GM08714 (cell line): ENCODE results near the gene DMTF1.
"Not testable (repeated sequence)": the region's sequence is repeated elsewhere in the genome, so short reads cannot be mapped to it uniquely, and the experiment has no call there.

Experiments
- H3K4me3 ChIP-seq: fragments of 200-500 bp; sonication (Bioruptor generic); 2 replicates; pipeline ENCODE4 v1.5.1; 2014; ENCODE audit warnings: mild to moderate bottlenecking, low read length, inconsistent platforms
- ZNF274 ChIP-seq: IDR thresholded peaks from 2 replicates; pipeline ENCODE4 v1.6.1; 2012; ENCODE audit warnings: mild to moderate bottlenecking, low read depth, low read length

The DMTF1 gene

GRCh38 chr7:87199241-87199640 is 47.0 kb downstream of the DMTF1 start:
- TF ChIP-seq ZNF274, result no peak
- H3K4me3 ChIP-seq, result no peak overlapping the region

DNA sequence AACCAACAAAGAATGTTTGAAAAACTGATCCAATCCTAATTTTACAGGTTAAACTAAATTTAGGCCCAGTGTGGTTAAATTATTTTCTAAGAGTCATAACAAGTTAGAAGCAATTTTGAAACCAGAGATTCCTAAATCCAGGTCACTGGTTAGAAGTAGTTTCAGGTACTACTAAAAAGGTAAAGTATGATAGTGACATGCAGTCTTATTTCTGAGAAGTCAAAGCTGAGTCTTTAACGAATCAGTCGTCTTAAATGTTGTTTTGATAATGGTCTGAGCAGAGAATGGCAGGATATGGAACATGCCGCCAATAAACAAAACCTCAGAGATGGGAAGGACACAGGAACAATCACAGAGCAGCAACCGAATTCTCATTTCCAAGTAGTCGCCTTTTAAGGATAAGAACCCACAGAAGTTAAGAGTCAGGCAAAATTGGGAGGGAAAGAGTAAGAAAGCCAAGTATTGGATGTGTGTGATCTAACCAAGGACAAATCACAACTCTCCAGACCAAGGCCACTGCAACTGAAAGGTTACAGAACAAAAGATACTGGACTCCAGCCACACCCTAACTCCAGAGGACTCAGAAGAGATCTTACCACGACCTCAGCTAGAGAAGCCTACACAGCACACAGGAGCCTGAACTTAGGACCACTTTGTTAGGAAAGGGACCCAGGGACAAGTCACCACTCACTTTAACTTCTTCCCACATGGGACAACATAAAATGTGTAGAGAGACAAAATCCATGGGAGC is 47.6 kb downstream of the DMTF1 start:
- H3K4me3 ChIP-seq, result no peak overlapping the region
- TF ChIP-seq ZNF274, result no peak

DNA sequence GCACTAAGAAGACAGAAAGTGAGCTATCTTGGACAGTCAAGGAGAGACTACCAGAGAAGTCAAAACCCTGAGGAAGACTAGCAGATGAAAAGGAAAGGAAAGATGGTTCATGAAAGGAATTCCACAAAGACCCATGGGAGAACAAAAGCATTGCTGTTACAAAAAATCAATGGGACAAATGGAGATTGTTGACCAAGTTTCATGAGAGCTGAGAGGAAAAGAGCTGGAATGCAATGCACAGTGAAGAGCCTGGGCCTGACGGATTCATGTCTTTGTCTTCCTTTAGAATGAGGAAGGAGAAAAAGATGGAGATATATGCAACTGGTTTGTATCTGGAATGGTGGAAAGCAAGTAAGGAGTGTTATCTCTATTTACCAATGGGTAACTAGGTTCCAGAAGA is 50.0 kb downstream of the DMTF1 start:
- no peak for TF ChIP-seq ZNF274
- no peak overlapping the region for H3K4me3 ChIP-seq

GRCh38 chr7:87202705-87203104 is 50.5 kb downstream of the DMTF1 start:
- TF ChIP-seq ZNF274, result no peak
- H3K4me3 ChIP-seq, result no peak overlapping the region

DNA sequence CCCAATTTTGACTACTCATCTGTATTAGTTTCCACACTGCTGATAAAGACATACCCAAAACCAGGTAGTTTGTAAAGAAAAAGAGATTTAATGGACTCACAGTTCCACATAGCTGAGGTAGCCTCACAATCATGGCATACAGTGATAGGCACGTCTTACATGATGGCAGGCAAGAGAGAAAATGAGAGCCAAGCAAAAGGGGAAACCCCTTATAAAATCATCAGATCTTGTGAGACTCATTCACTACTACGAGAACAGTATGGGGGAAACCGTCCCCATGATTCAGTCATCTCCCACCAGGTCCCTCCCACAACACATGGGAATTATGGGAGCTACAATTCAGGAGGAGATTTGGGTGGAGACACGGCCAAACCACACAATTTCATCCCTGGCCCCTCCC is 51.7 kb downstream of the DMTF1 start:
- H3K4me3 ChIP-seq, result not testable (repeated sequence)

- H3K4me3 ChIP-seq, result no peak overlapping the region
- no peak for TF ChIP-seq ZNF274
Observed at GRCh38 chr7:87204933-87205332, 52.7 kb downstream of the DMTF1 start.

GRCh38 chr7:87205701-87206100 is 53.4 kb downstream of the DMTF1 start:
- not testable (repeated sequence) for H3K4me3 ChIP-seq

GRCh38 chr7:87206361-87206760 is 54.1 kb downstream of the DMTF1 start:
- TF ChIP-seq ZNF274, result no peak
- no peak overlapping the region for H3K4me3 ChIP-seq

- no peak for TF ChIP-seq ZNF274
- no peak overlapping the region for H3K4me3 ChIP-seq
Observed at GRCh38 chr7:87209295-87209924, 57.2 kb downstream of the DMTF1 start.

DNA sequence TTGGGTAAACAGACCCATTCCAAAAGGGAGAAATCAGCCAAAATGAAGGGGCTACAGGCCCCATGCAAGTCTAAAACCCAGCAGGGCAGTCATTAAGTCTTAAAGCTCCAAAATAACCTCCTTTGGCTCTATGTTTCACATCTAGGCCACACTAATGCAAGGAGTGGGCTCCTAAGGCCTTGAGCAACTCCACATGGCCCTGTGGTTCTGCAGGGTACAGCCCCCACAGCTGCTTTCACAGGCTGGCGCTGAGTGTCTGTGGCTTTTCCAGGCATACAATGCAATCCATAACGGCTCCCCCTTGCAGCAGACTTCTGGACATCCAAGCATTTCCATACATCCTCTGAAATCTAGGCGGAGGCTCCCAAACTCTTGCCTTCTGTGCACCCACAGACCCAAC is 58.3 kb downstream of the DMTF1 start:
- H3K4me3 ChIP-seq, result no peak overlapping the region
- TF ChIP-seq ZNF274, result no peak

- H3K4me3 ChIP-seq, result peak overlapping the region; percentile 31; the same call in 1 of the 2 replicates
- TF ChIP-seq ZNF274, result no peak
Observed at GRCh38 chr7:87212498-87212897, 60.2 kb downstream of the DMTF1 start.

GRCh38 chr7:87213252-87213651 is 61.0 kb downstream of the DMTF1 start:
- no peak for TF ChIP-seq ZNF274
- peak overlapping the region; percentile 31; the same call in 1 of the 2 replicates for H3K4me3 ChIP-seq

DNA sequence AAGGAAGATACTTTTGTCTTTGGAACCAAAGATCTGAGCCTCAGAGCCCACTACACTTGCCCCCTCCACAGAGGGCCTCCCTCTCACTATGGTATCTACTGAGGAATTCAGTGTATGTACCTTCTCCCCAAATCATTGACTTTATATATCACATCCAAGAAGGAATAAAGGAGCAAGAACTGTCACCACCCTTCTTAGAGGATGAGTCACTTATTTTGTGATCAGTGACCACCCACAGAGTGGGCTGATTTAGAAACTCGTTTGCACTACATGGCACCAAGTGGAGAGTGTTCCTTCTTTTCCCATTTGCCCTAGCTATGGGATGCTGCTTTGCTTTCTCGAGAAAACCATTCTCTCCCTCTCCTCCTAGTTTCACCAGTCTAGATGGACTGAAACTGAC is 61.6 kb downstream of the DMTF1 start:
- TF ChIP-seq ZNF274, result no peak
- H3K4me3 ChIP-seq, result peak overlapping the region; percentile 47

DNA sequence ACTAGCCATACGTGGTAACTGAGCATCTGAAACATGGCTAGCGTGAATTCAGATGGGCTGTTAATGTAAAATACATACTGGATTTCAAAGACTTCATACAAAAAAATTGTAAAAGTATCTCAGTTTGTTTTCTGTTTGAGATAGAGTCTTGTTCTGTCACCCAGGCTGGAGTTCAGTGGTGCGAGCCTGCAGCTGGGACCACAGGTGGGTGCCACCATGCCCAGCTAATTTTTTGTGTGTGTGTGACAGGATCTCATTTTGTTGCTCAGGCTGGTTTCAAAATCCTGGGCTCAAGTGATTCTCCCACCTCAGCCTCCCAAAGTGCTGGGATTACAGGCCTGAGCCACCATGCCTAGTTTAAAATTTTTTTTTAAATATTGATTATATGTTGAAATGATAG is 62.8 kb downstream of the DMTF1 start:
- TF ChIP-seq ZNF274, result no peak
- peak overlapping the region; percentile 57; the same call in 1 of the 2 replicates for H3K4me3 ChIP-seq

DNA sequence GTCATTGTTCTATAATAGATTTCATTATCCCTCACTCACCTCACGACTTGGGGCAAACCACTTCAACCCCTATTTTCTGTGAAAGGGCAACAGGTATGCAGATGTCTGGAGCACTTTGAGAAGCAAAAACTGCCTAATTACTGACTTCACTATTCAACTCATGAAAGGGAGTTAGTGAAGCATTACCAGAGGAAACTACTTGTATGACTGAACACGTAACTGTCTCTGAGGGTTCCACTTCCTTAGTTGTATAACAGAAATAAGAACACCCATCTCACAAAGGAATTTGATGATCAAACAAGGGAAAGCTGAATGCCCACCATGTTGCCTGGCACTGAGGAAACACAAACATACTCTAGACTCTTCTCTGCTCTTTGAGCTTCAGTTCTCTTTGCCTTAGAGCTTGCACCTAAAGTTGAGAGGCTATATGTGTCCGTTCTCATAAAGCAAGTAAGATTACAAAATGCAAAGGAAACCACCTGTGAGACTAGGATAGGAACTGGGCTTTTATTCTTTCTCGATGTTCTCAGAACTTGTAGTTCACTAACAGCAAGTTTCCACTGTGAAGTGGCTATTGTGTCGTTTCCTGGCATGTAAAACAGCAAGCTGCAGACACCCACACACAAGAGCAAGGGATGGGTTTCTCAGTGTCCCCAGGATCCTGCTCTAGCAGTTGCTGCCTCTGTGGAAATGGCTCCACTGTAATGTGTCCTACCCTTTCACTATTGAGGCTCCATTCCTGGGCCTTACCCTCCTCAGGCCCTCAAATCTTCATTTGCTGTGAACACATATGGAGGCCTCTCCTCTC is 64.7 kb downstream of the DMTF1 start:
- TF ChIP-seq ZNF274, result no peak
- peak overlapping the region; percentile 83 for H3K4me3 ChIP-seq
